ENCODE results near the gene CTNNBL1.

DNA sequence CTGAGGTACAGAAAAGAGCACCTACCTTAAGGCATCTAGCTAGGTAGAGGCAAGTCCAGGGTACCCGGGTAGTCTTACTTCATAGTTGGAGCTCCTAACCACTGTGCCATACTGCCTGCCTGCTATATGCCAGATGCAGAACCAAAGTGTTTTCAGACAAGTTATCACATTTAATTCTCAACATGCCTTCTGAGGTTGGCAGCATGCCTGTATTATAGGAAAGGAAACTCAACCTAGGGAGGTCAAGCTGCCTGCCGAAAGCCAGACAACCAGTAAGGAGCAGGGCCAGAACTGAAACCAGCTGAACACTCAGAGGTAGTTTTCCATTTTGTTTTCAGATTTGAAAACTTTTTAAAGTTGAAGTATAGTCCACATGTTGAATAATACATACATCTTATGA, 5.4 kb downstream of the CTNNBL1 start:
- TF ChIP-seq, protein P1, sequence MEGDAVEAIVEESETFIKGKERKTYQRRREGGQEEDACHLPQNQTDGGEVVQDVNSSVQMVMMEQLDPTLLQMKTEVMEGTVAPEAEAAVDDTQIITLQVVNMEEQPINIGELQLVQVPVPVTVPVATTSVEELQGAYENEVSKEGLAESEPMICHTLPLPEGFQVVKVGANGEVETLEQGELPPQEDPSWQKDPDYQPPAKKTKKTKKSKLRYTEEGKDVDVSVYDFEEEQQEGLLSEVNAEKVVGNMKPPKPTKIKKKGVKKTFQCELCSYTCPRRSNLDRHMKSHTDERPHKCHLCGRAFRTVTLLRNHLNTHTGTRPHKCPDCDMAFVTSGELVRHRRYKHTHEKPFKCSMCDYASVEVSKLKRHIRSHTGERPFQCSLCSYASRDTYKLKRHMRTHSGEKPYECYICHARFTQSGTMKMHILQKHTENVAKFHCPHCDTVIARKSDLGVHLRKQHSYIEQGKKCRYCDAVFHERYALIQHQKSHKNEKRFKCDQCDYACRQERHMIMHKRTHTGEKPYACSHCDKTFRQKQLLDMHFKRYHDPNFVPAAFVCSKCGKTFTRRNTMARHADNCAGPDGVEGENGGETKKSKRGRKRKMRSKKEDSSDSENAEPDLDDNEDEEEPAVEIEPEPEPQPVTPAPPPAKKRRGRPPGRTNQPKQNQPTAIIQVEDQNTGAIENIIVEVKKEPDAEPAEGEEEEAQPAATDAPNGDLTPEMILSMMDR (IDR thresholded peaks at IDR 0.05; ENCODE audit: poor library complexity), result no peak
- no peak for TF ChIP-seq EZH2 (IDR thresholded peaks at IDR 0.05; ENCODE audit: borderline replicate concordance)

Data from hepatocyte (in vitro differentiated cells).